Neuronal stem cell (in vitro differentiated cells): ENCODE measurements around the gene PLA2G5.
"Not testable (repeated sequence)": the region's sequence is repeated elsewhere in the genome, so short reads cannot be mapped to it uniquely, and the experiment has no call there.

Experiments
- DNase-seq: peaks from one replicate; pipeline ENCODE4 v3.0.0-alpha.2; 2013; ENCODE audit warnings: low spot score
- H2AFZ ChIP-seq: one replicate; pipeline ENCODE4 v1.6.1; 2013; ENCODE audit warnings: mild to moderate bottlenecking, low read length, inconsistent platforms
- H2AK5ac ChIP-seq: 2 replicates; pipeline ENCODE4 v1.6.1; 2013; ENCODE audit warnings: low read depth, mild to moderate bottlenecking, inconsistent platforms, low read length, moderate library complexity, mixed read lengths
- H2BK120ac ChIP-seq: 2 replicates; pipeline ENCODE4 v1.6.1; 2013; ENCODE audit warnings: low read depth, mild to moderate bottlenecking, inconsistent platforms, low read length, moderate library complexity, mixed read lengths
- H2BK12ac ChIP-seq: one replicate; pipeline ENCODE4 v1.6.1; 2013; ENCODE audit warnings: low read length, inconsistent platforms
- H2BK15ac ChIP-seq: 2 replicates; pipeline ENCODE4 v1.6.1; 2013; ENCODE audit warnings: mild to moderate bottlenecking, low read length, inconsistent platforms, mixed read lengths
- H2BK5ac ChIP-seq: one replicate; pipeline ENCODE4 v1.6.1; 2013; ENCODE audit warnings: inconsistent platforms, mild to moderate bottlenecking, low read length, moderate library complexity
- H3K14ac ChIP-seq: one replicate; pipeline ENCODE4 v1.6.1; 2013; ENCODE audit warnings: low read length, inconsistent platforms
- H3K18ac ChIP-seq: 2 replicates; pipeline ENCODE4 v1.6.1; 2013; ENCODE audit warnings: low read length, inconsistent platforms
- H3K23ac ChIP-seq: 2 replicates; pipeline ENCODE4 v1.6.1; 2013; ENCODE audit warnings: low read depth, mild to moderate bottlenecking, mixed read lengths, low read length, inconsistent platforms; ENCODE audit not compliant: poor library complexity
- H3K27ac ChIP-seq: replicated peaks from 3 replicates; pipeline ENCODE4 v1.5.1; 2013; ENCODE audit warnings: low read length, inconsistent platforms
- H3K27me3 ChIP-seq, 3 experiments: 2 replicates each; pipeline ENCODE4 v1.6.1; 2013; ENCODE audit warnings: low read length in 3 of 3, mild to moderate bottlenecking in 2 of 3, inconsistent platforms in 1 of 3, low read depth in 1 of 3, mixed read lengths in 1 of 3, moderate library complexity in 1 of 3; ENCODE audit not compliant: control insufficient read depth in 3 of 3, insufficient read depth in 3 of 3
- H3K36me3 ChIP-seq, 2 donors: replicated peaks in 1 of 2; 2 replicates each; pipeline ENCODE4 v1.6.1; 2013; ENCODE audit warnings: low read length in 2 of 2; ENCODE audit not compliant: control insufficient read depth in 2 of 2, insufficient read depth in 2 of 2
- H3K4ac ChIP-seq: 2 replicates; pipeline ENCODE4 v1.6.1; 2013; ENCODE audit warnings: inconsistent platforms, mild to moderate bottlenecking, low read length, moderate library complexity
- H3K4me1 ChIP-seq, 2 donors: 1 replicate in 1 of 2; 2 replicates in 1 of 2; pipeline ENCODE4 v1.6.1; 2013; ENCODE audit warnings: low read length in 2 of 2, low read depth in 1 of 2; ENCODE audit not compliant: control insufficient read depth in 2 of 2, insufficient read depth in 1 of 2
- H3K4me2 ChIP-seq: one replicate; pipeline ENCODE4 v1.6.1; 2013; ENCODE audit warnings: mild to moderate bottlenecking, low read length, inconsistent platforms; ENCODE audit not compliant: insufficient read depth, poor library complexity, severe bottlenecking
- H3K4me3 ChIP-seq, 2 donors: 2 replicates each; pipeline ENCODE4 v1.5.1; 2013; ENCODE audit warnings: low read length in 2 of 2, mild to moderate bottlenecking in 2 of 2, inconsistent platforms in 1 of 2, moderate library complexity in 1 of 2
- H3K79me1 ChIP-seq: one replicate; pipeline ENCODE4 v1.6.1; 2013; ENCODE audit warnings: low read depth, mild to moderate bottlenecking, inconsistent platforms, low read length, moderate library complexity
- H3K9ac ChIP-seq: one replicate; pipeline ENCODE4 v1.6.1; 2013; ENCODE audit warnings: mild to moderate bottlenecking, low read depth, low read length, inconsistent platforms; ENCODE audit not compliant: poor library complexity
- H3K9me3 ChIP-seq, 2 donors: replicated peaks in 1 of 2; 2 replicates each; pipeline versions ENCODE3 to v1.6.1; 2013; ENCODE audit warnings: low read length in 2 of 2, mild to moderate bottlenecking in 2 of 2, inconsistent platforms in 1 of 2, low read depth in 1 of 2, mixed read lengths in 1 of 2, moderate library complexity in 1 of 2; ENCODE audit not compliant: control insufficient read depth in 2 of 2, insufficient read depth in 1 of 2
- H4K8ac ChIP-seq: one replicate; pipeline ENCODE4 v1.6.1; 2013; ENCODE audit warnings: low read depth, mild to moderate bottlenecking, inconsistent platforms, low read length, moderate library complexity
- H4K91ac ChIP-seq: one replicate; pipeline ENCODE4 v1.6.1; 2013; ENCODE audit warnings: low read length, low read depth, mild to moderate bottlenecking, inconsistent platforms; ENCODE audit not compliant: poor library complexity
- WGBS, 2 donors: extraction: QIAGEN DNeasy Blood & Tissue Kit; methylation state at CpG; one replicate each; pipeline ENCODE4 v1.1.7; 2013; ENCODE audit warnings: missing lambda C conversion rate in 2 of 2, mixed read lengths in 1 of 2; ENCODE audit not compliant: insufficient read length in 2 of 2, insufficient replicate concordance in 1 of 2; ENCODE audit errors: extremely low coverage in 2 of 2; 5-methylcytosine and 5-hydroxymethylcytosine counted together

PLA2G5 gene

DNA sequence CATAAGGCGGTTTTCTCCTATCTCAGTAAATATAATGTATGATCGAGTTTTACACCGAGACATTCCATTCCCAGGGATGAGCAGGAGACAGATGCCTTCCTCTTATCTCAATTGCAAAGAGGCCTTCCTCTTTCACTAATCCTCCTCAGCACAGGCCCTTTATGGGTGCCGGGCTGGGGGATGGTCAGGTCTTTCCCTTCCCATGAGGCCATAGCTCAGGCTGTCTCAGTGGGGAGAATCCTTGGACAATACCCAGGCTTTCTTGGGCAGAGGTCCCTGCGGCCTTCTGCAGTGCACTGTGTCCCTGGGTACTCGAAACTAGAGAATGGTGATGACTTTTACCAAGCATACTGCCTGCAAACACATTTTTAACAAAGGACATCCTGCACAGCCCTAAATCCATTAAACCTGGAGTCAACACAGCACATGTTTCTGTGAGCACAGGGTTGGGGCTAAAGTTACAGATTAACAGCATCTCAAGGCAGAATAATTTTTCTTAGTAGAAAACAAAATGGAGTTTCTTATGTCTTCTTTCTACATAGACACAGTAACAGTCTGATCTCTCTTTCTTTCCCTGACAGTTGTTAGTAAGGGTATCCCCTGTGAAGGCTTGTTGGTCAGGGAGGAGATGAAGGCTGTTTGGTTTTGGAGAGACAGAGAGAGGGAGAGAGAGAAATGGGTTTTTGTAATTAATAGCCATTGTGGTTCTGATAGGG lies 39.4 kb upstream of the PLA2G5 start:
- not testable (repeated sequence) for DNase-seq, H3K4me3 ChIP-seq, H3K4me2 ChIP-seq, H4K91ac ChIP-seq, H3K27ac ChIP-seq, H3K27me3 ChIP-seq, H3K4me1 ChIP-seq, H4K8ac ChIP-seq, H2BK5ac ChIP-seq, H2BK15ac ChIP-seq, H3K36me3 ChIP-seq, H3K18ac ChIP-seq, H3K23ac ChIP-seq, H3K4ac ChIP-seq, H3K14ac ChIP-seq, H3K9me3 ChIP-seq, H2BK120ac ChIP-seq, H3K9ac ChIP-seq, H2AK5ac ChIP-seq, H3K79me1 ChIP-seq, H2BK12ac ChIP-seq, H2AFZ ChIP-seq
- no CpG with 5 or more reads among the region's 6 CpGs for WGBS, 2 donors

DNA sequence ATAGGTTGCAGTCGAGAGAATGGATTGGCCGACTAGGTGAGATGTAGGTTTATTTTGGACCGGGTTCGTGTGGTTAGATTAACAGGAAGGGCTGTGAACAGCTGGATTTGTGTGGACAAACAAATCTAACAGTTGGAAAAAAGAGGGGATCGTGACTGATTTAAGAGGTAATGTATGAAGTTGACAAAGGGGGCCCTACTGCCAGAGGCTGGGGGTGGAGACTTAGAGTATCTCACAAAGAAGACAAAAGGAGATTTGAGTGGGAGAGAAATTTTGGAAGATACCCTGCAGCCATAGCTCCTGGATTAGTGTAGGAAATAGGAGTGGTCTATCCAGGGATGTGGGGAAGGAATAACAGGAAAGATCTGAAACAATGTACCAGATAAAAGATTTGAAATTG lies 38.8 kb upstream of the PLA2G5 start:
- no peak for DNase-seq
- no peak overlapping the region for H2BK120ac ChIP-seq

DNA sequence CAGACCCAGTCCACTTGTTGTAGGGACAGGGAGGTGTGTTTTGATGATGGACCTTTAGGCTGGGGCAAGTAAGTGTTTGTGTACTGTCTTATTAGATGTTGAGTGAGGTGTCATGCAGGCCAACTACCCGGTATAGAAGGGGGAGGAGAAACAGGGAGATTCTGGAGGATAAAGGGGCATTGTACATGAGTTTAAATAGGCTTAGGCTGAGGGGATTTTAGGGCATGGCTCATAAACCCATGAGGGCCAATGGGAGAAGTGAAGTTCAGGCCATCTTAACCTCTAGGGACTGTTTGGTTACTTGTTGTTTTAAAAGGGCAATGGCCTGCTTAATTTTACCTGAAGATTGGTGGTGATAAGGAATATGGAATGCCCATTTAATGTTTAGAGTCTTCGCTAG lies 38.2 kb upstream of the PLA2G5 start:
- H2BK120ac ChIP-seq: no peak overlapping the region
- no peak overlapping the region for H3K18ac ChIP-seq
- no peak overlapping the region for H3K14ac ChIP-seq
- H3K4me1 ChIP-seq: peaks cover 0 to 3% of the 10 kb centered on the region in 2 donors
- H3K27ac ChIP-seq: no peak overlapping the region
- no peak overlapping the region for H4K91ac ChIP-seq
- WGBS, 2 donors: no CpG with 5 or more reads among the region's 2 CpGs
- H4K8ac ChIP-seq: no peak overlapping the region
- DNase-seq: no peak
- H3K9ac ChIP-seq: no peak overlapping the region
- no peak overlapping the region for H3K4ac ChIP-seq
- no peaks in the 10 kb centered on the region for H3K36me3 ChIP-seq
- H2AK5ac ChIP-seq: no peak overlapping the region
- no peak overlapping the region for H2AFZ ChIP-seq
- no peak overlapping the region for H2BK5ac ChIP-seq
- H3K79me1 ChIP-seq: no peaks in the 10 kb centered on the region
- H2BK12ac ChIP-seq: no peak overlapping the region
- no peak overlapping the region for H3K4me3 ChIP-seq
- H3K4me2 ChIP-seq: no peak overlapping the region
- no peak overlapping the region for H3K23ac ChIP-seq
- no peak overlapping the region for H2BK15ac ChIP-seq
- no peaks in the 10 kb centered on the region for H3K9me3 ChIP-seq
- peaks cover 0 to 5% (median 0%) of the 10 kb centered on the region in 3 experiments for H3K27me3 ChIP-seq

More for the DNA sequence above, 38.8 kb upstream of the PLA2G5 start:
- H3K27ac ChIP-seq: no peak overlapping the region
- no peak overlapping the region for H4K91ac ChIP-seq
- no peak overlapping the region for H2AFZ ChIP-seq
- H3K4me3 ChIP-seq: no peak overlapping the region
- peaks cover 0 to 5% (median 0%) of the 10 kb centered on the region in 3 experiments for H3K27me3 ChIP-seq
- H4K8ac ChIP-seq: no peak overlapping the region
- WGBS, 2 donors: no CpG with 5 or more reads among the region's 5 CpGs
- no peak overlapping the region for H3K18ac ChIP-seq
- H3K9ac ChIP-seq: no peak overlapping the region
- no peaks in the 10 kb centered on the region for H3K79me1 ChIP-seq
- H2AK5ac ChIP-seq: no peak overlapping the region
- H3K4ac ChIP-seq: no peak overlapping the region
- no peak overlapping the region for H2BK15ac ChIP-seq
- H2BK5ac ChIP-seq: no peak overlapping the region
- no peak overlapping the region for H2BK12ac ChIP-seq
- H3K4me2 ChIP-seq: no peak overlapping the region
- H3K36me3 ChIP-seq: no peaks in the 10 kb centered on the region
- H3K23ac ChIP-seq: no peak overlapping the region
- H3K4me1 ChIP-seq: peaks cover 0 to 3% of the 10 kb centered on the region in 2 donors
- no peak overlapping the region for H3K14ac ChIP-seq
- no peaks in the 10 kb centered on the region for H3K9me3 ChIP-seq

DNA sequence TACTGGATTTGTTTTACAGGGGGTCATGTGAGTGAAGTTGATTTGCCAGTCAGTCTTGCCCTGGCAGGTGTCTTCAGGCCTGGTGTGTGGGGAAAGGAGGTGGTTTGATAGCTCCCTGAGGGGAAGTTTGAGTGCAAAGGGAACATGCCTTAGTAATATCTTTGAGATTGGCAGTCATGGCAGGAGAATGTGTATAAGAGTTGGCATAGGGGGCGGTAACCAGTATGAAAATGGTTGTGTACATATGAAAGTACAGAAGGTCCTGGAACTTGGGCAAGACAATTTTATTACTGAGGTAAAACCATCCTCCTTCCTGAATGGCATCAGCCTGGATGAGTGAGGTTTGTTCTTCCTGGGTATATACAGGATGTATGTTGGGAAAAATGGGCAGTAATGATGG lies 37.6 kb upstream of the PLA2G5 start:
- H3K27ac ChIP-seq: no peak overlapping the region
- H3K36me3 ChIP-seq: no peaks in the 10 kb centered on the region
- peaks cover 0 to 5% (median 0%) of the 10 kb centered on the region in 3 experiments for H3K27me3 ChIP-seq
- H3K4ac ChIP-seq: no peak overlapping the region
- DNase-seq: no peak
- no peak overlapping the region for H2BK15ac ChIP-seq
- no peak overlapping the region for H4K8ac ChIP-seq
- no peak overlapping the region for H2BK12ac ChIP-seq
- no peak overlapping the region for H2BK5ac ChIP-seq
- H2AFZ ChIP-seq: no peak overlapping the region
- H3K4me2 ChIP-seq: no peak overlapping the region
- H4K91ac ChIP-seq: no peak overlapping the region
- H3K9me3 ChIP-seq: no peaks in the 10 kb centered on the region
- H2AK5ac ChIP-seq: no peak overlapping the region
- H3K23ac ChIP-seq: no peak overlapping the region
- WGBS, 2 donors: no CpG with 5 or more reads among the region's 1 CpG
- H2BK120ac ChIP-seq: no peak overlapping the region
- H3K9ac ChIP-seq: no peak overlapping the region
- peaks cover 0 to 3% of the 10 kb centered on the region in 2 donors for H3K4me1 ChIP-seq
- H3K18ac ChIP-seq: no peak overlapping the region
- no peak overlapping the region for H3K14ac ChIP-seq
- no peak overlapping the region for H3K4me3 ChIP-seq
- no peaks in the 10 kb centered on the region for H3K79me1 ChIP-seq
